K562 (cell line): ENCODE measurements around the gene ZRANB1. TPM values are rescaled to one million over a fixed set of nuclear protein-coding genes. Genes with fewer than 3 reads are reported as not detected.

Source experiments
- FUS ChIP-seq: fragments of 200-400 bp; formaldehyde crosslinking; optimal IDR thresholded peaks from 2 replicates; pipeline ENCODE3; 2017; ENCODE audit warnings: low read depth, low read length
- JUNB ChIP-seq: fragments of 450-650 bp; formaldehyde crosslinking; conservative IDR thresholded peaks from 2 replicates; pipeline ENCODE4 v1.4.0; 2020; ENCODE audit warnings: mild to moderate bottlenecking
- NFE2L1 ChIP-seq: fragments of 450-650 bp; IDR thresholded peaks from 2 replicates; pipeline ENCODE4 v1.6.1; 2016; ENCODE audit warnings: missing genetic modification characterization, low read depth, mild to moderate bottlenecking, missing compliant biosample characterization, moderate library complexity, borderline replicate concordance
- SMAD2 ChIP-seq: fragments of 150-350 bp; IDR thresholded peaks from 2 replicates; pipeline ENCODE4 v1.6.1; 2014; ENCODE audit warnings: low read depth, mild to moderate bottlenecking, low read length
- SOX6 ChIP-seq: fragments of 450-650 bp; IDR thresholded peaks from 2 replicates; pipeline ENCODE4 v1.6.1; 2014; ENCODE audit warnings: mild to moderate bottlenecking
- STAT5B ChIP-seq: fragments of 250-450 bp; sonication (Bioruptor Pico); IDR thresholded peaks from 2 replicates; pipeline ENCODE4 v1.8.0; 2021; ENCODE audit warnings: mild to moderate bottlenecking, inconsistent platforms
- SUPT5H ChIP-seq: fragments of 450-650 bp; IDR thresholded peaks from 2 replicates; pipeline ENCODE4 v1.6.1; 2016
- YY1 ChIP-seq, 3 experiments: IDR thresholded peaks; 2 replicates each; pipeline ENCODE4 v1.6.1; 2011; ENCODE audit warnings: low read length in 2 of 3, mild to moderate bottlenecking in 2 of 3, moderate library complexity in 2 of 3, borderline replicate concordance in 1 of 3, control low read depth in 1 of 3, low read depth in 1 of 3; ENCODE audit not compliant: insufficient read depth in 3 of 3, insufficient replicate concordance in 2 of 3, control insufficient read depth in 1 of 3, insufficient read length in 1 of 3; ENCODE audit errors: extremely low read depth in 1 of 3
- ZNF232 ChIP-seq: sonication (generic); formaldehyde crosslinking; IDR thresholded peaks from 2 replicates; pipeline ENCODE4 v1.8.0; 2022; ENCODE audit warnings: mild to moderate bottlenecking, missing genetic modification reagents
- polyA plus RNA-seq, 8 experiments: library from polyadenylated mRNA; depleted of rRNA in 4 of 8; stranded (reverse) in 5 of 8; unstranded in 3 of 8; fragments of >200 nt; fragmentation: Nextera tagmentation in 2 of 8; fragmentation: Illumina TruSeq in 1 of 8; extraction: Ambion mirVana in 2 of 8; extraction: Trizol in 1 of 8; gene quantifications; 2 replicates each; pipeline versions ENCODE4 v1.2.1 to v1.2.3, GENCODE V29; 2011 to 2014; ENCODE audit warnings: inconsistent platforms in 1 of 8, missing spikeins in 1 of 8
- total RNA-seq, 7 experiments: library from RNA; depleted of rRNA in 6 of 7; stranded (reverse); fragments of >200 nt in 6 of 7; fragmentation: Illumina TruSeq in 2 of 7; extraction: Trizol in 2 of 7; gene quantifications; 2 replicates each; pipeline versions ENCODE4 v1.2.1 to v1.2.3, GENCODE V29; 2011 to 2021; ENCODE audit warnings: low replicate concordance in 1 of 7
- TF ChIP-seq, protein P1 (sequence below): fragments of 450-650 bp; IDR thresholded peaks from 2 replicates; pipeline ENCODE4 v1.6.1; 2016; ENCODE audit warnings: mild to moderate bottlenecking, moderate library complexity

The ZRANB1 gene
- total and polyA plus RNA-seq, 9 of the 15 experiments (the other 6 are each of a cell fraction or from before 2014, with no cell fraction given), result 0.07 to 1.1 (median 0.64) TPM

DNA sequence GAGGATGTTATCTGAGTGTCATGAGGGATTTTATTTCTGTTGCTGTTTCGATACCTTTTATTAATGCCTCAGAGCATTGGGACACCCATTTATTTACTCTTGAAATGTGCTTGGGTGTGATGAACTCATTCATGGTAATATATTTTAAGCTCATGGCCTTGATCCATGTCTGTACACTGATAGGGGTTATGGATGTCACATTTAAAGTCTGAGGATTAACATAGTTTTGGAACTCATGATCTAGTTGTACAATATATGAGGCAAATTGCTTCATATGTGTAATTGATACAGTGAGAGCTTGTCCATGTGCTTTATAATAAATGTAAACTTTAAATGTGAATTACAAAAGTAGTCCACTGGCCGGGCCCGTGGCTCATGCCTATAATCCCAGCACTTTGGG is 23.0 kb upstream of the ZRANB1 start (continued):
- TF ChIP-seq, protein P1, sequence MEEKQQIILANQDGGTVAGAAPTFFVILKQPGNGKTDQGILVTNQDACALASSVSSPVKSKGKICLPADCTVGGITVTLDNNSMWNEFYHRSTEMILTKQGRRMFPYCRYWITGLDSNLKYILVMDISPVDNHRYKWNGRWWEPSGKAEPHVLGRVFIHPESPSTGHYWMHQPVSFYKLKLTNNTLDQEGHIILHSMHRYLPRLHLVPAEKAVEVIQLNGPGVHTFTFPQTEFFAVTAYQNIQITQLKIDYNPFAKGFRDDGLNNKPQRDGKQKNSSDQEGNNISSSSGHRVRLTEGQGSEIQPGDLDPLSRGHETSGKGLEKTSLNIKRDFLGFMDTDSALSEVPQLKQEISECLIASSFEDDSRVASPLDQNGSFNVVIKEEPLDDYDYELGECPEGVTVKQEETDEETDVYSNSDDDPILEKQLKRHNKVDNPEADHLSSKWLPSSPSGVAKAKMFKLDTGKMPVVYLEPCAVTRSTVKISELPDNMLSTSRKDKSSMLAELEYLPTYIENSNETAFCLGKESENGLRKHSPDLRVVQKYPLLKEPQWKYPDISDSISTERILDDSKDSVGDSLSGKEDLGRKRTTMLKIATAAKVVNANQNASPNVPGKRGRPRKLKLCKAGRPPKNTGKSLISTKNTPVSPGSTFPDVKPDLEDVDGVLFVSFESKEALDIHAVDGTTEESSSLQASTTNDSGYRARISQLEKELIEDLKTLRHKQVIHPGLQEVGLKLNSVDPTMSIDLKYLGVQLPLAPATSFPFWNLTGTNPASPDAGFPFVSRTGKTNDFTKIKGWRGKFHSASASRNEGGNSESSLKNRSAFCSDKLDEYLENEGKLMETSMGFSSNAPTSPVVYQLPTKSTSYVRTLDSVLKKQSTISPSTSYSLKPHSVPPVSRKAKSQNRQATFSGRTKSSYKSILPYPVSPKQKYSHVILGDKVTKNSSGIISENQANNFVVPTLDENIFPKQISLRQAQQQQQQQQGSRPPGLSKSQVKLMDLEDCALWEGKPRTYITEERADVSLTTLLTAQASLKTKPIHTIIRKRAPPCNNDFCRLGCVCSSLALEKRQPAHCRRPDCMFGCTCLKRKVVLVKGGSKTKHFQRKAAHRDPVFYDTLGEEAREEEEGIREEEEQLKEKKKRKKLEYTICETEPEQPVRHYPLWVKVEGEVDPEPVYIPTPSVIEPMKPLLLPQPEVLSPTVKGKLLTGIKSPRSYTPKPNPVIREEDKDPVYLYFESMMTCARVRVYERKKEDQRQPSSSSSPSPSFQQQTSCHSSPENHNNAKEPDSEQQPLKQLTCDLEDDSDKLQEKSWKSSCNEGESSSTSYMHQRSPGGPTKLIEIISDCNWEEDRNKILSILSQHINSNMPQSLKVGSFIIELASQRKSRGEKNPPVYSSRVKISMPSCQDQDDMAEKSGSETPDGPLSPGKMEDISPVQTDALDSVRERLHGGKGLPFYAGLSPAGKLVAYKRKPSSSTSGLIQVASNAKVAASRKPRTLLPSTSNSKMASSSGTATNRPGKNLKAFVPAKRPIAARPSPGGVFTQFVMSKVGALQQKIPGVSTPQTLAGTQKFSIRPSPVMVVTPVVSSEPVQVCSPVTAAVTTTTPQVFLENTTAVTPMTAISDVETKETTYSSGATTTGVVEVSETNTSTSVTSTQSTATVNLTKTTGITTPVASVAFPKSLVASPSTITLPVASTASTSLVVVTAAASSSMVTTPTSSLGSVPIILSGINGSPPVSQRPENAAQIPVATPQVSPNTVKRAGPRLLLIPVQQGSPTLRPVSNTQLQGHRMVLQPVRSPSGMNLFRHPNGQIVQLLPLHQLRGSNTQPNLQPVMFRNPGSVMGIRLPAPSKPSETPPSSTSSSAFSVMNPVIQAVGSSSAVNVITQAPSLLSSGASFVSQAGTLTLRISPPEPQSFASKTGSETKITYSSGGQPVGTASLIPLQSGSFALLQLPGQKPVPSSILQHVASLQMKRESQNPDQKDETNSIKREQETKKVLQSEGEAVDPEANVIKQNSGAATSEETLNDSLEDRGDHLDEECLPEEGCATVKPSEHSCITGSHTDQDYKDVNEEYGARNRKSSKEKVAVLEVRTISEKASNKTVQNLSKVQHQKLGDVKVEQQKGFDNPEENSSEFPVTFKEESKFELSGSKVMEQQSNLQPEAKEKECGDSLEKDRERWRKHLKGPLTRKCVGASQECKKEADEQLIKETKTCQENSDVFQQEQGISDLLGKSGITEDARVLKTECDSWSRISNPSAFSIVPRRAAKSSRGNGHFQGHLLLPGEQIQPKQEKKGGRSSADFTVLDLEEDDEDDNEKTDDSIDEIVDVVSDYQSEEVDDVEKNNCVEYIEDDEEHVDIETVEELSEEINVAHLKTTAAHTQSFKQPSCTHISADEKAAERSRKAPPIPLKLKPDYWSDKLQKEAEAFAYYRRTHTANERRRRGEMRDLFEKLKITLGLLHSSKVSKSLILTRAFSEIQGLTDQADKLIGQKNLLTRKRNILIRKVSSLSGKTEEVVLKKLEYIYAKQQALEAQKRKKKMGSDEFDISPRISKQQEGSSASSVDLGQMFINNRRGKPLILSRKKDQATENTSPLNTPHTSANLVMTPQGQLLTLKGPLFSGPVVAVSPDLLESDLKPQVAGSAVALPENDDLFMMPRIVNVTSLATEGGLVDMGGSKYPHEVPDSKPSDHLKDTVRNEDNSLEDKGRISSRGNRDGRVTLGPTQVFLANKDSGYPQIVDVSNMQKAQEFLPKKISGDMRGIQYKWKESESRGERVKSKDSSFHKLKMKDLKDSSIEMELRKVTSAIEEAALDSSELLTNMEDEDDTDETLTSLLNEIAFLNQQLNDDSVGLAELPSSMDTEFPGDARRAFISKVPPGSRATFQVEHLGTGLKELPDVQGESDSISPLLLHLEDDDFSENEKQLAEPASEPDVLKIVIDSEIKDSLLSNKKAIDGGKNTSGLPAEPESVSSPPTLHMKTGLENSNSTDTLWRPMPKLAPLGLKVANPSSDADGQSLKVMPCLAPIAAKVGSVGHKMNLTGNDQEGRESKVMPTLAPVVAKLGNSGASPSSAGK, result no peak
- TF ChIP-seq SOX6 (no peak), NFE2L1 (tag) (no peak), YY1 (IDR thresholded peaks at IDR 0.05; ENCODE audit: borderline replicate concordance in 1 of 3, control insufficient read depth in 1 of 3, extremely low read depth in 1 of 3, insufficient read depth in 3 of 3, insufficient read length in 1 of 3, insufficient replicate concordance in 2 of 3, low read depth in 1 of 3, low read length in 2 of 3) (no peak), ZNF232 (CRISPR knock-in tag) (no peak), SUPT5H (no peak), STAT5B (CRISPR knock-in tag) (no peak), FUS (no peak), SMAD2 (no peak), JUNB (CRISPR knock-in tag) (no peak)
- TF ChIP-seq, all 486 proteins: peak for 0
